ENCODE results near the gene MAP2K7.

The MAP2K7 gene

GRCh38 chr19:7903244-7904073 lies at the start of gene MAP2K7 (continued):
- TF ChIP-seq EGR2 (tag by site-specific recombination; IDR thresholded peaks at IDR 0.05; ENCODE audit: low read depth) (peak; percentile 26; the same call in 1 of the 2 replicates), PRDM10 (tag by site-specific recombination; IDR thresholded peaks at IDR 0.05) (no peak), ZNF114 (tag by site-specific recombination; IDR thresholded peaks at IDR 0.05) (no peak), ZNF239 (tag by site-specific recombination; IDR thresholded peaks at IDR 0.05) (no peak), ZNF423 (tag by site-specific recombination; IDR thresholded peaks at IDR 0.05) (no peak), ZXDB (tag by site-specific recombination; IDR thresholded peaks at IDR 0.05) (peak; percentile 43; the same call in 1 of the 2 replicates), PRDM2 (tag by site-specific recombination; IDR thresholded peaks at IDR 0.05; ENCODE audit: borderline replicate concordance) (no peak), ZNF76 (tag by site-specific recombination; IDR thresholded peaks at IDR 0.05; ENCODE audit: borderline replicate concordance, low read depth) (peak; percentile 34; the same call in 1 of the 2 replicates), CTCF (tag by site-specific recombination; IDR thresholded peaks at IDR 0.05) (peak; percentile 100), GLIS2 (tag by site-specific recombination; IDR thresholded peaks at IDR 0.05) (no peak), SETDB1 (IDR thresholded peaks at IDR 0.05; ENCODE audit: insufficient read length, low read length) (no peak), ZBTB6 (tag by site-specific recombination; IDR thresholded peaks at IDR 0.05) (no peak), YY2 (tag by site-specific recombination; IDR thresholded peaks at IDR 0.05) (0 out of 2 replicates have a peak, but pooled peaks have one; percentile 41), ZNF148 (tag by site-specific recombination; IDR thresholded peaks at IDR 0.05; ENCODE audit: borderline replicate concordance) (no peak), HIC1 (tag by site-specific recombination; IDR thresholded peaks at IDR 0.05) (no peak), ZNF146 (tag by site-specific recombination; IDR thresholded peaks at IDR 0.05) (peak; percentile 18; the same call in 1 of the 2 replicates), ZNF660 (tag by site-specific recombination; IDR thresholded peaks at IDR 0.05) (0 out of 2 replicates have a peak, but pooled peaks have one; percentile 31), ZNF561 (tag by site-specific recombination; IDR thresholded peaks at IDR 0.05; ENCODE audit: borderline replicate concordance) (peak; percentile 60; the same call in 1 of the 2 replicates), ZNF23 (tag by site-specific recombination; IDR thresholded peaks at IDR 0.05; ENCODE audit: borderline replicate concordance) (no peak), PRDM1 (tag by site-specific recombination; IDR thresholded peaks at IDR 0.05) (no peak), ZNF610 (tag by site-specific recombination; IDR thresholded peaks at IDR 0.05; ENCODE audit: borderline replicate concordance) (no peak)

Measured in HEK293 (cell line).